ENCODE results near the gene DHRSX. TPM values are rescaled to one million over a fixed set of nuclear protein-coding genes. Genes with fewer than 3 reads are reported as not detected.

The DHRSX gene
- total and polyA plus RNA-seq, 2 of the 13 experiments (the other 11 are each of a cell fraction or from before 2014, with no cell fraction given), result 15.5 to 24.3 TPM

GRCh38 chrX:2193273-2193592, 307.5 kb downstream of the DHRSX start (continued):
- TF ChIP-seq REST (IDR thresholded peaks at IDR 0.05; ENCODE audit: borderline replicate concordance in 1 of 2, low read depth in 1 of 2, low read length in 2 of 2), result no peak
- no peak for TF ChIP-seq CEBPB (IDR thresholded peaks at IDR 0.05; ENCODE audit: borderline replicate concordance, low read depth, low read length)
- TF ChIP-seq FOXP1 (IDR thresholded peaks at IDR 0.05), result no peak
- no peak for TF ChIP-seq FOXP1 (CRISPR knock-in tag; IDR thresholded peaks at IDR 0.05)
- TF ChIP-seq ZNF607 (CRISPR knock-in tag; IDR thresholded peaks at IDR 0.05; ENCODE audit: borderline replicate concordance), result no peak
- no peak for TF ChIP-seq MED8 (CRISPR knock-in tag; IDR thresholded peaks at IDR 0.05; ENCODE audit: insufficient replicate concordance)
- TF ChIP-seq ZNF329 (CRISPR knock-in tag; IDR thresholded peaks at IDR 0.05; ENCODE audit: low read depth), result no peak
- no peak for TF ChIP-seq MAFF (IDR thresholded peaks at IDR 0.05; ENCODE audit: low read depth, low read length)
- TF ChIP-seq ZNF747 (CRISPR knock-in tag; IDR thresholded peaks at IDR 0.05; ENCODE audit: borderline replicate concordance), result no peak
- no peak for TF ChIP-seq ZNF512B (CRISPR knock-in tag; IDR thresholded peaks at IDR 0.05; ENCODE audit: borderline replicate concordance)
- no peak for TF ChIP-seq PCBP2 (optimal IDR thresholded peaks at IDR 0.05; ENCODE audit: low read depth, low read length, poor library complexity, severe bottlenecking)
- no peak for TF ChIP-seq NAIF1 (CRISPR knock-in tag; IDR thresholded peaks at IDR 0.05; ENCODE audit: borderline replicate concordance)

Measured in HepG2 (cell line).